Measurements from ENCODE around the gene ANKRD23.
"Not testable (repeated sequence)": the region's sequence is repeated elsewhere in the genome, so short reads cannot be mapped to it uniquely, and the experiment has no call there.

The ANKRD23 gene

DNA sequence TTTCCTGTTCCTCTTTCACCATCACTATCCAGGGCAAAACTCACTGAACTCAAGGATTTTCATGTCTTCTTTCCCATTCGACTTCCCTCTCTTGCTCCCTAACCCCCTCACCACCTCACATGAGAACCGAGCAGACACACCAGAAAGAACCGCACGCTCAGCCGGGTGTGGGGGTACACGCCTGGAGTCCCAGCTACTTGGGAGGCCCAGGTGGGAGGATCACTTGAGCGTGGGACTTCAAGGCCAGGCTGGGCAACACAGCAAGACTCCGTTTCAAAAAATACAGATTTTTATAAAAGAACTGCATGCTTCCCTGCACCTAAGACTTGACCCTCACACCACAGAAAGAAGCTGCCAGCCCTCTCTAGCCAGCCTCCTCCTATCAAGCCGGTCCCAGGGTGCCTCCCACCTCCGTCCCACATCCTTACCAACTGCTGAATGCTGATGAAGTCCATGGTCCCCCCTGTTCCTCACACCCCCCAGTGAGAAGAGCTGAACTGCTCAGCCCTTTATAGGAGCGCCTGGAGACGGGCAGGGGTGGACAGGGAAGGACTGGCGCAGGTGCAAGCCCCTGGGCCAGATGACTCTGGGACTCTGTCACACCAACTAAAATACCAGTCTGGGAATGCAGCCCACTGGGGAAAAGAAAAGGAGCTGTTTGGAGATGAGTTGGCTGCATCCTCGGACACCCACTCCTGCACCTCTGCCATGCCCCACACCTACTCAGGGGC lies at the start of gene ANKRD23:
Gene ANKRD23, minus strand, starts transcription at position 484 of the 731 bp plus-strand sequence. Its CDS starts 29 bp downstream, at position 455.
- DNase-seq (ENCODE audit: low read depth in 2 of 2), result no peak

- no peak for DNase-seq (ENCODE audit: low read depth in 2 of 2)
Observed at GRCh38 chr2:96891591-96892333, 47.9 kb upstream of the ANKRD23 start.

GRCh38 chr2:96890726-96891385 lies 47.0 kb upstream of the ANKRD23 start:
- no peak for DNase-seq (ENCODE audit: low read depth in 2 of 2)

- DNase-seq (ENCODE audit: low read depth in 2 of 2), result no peak
Observed at GRCh38 chr2:96890252-96890651, 46.4 kb upstream of the ANKRD23 start.

DNA sequence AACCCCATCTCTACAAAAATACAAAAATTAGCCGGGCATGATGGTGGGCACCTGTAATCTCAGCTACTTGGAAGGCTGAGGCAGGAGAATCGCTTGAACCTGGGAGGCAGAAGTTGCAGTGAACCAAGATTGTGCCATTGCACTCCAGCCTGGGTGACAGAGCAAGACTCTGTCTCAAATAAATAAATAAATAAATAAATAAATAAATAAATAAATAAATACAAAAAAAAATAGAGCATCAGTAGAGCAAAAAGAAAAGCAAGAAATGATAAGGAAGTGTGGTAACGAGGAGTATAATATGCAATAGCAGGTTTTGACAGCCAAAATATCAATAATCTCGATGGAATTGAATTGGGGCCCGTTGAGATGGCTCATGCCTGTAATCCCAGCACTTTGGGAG lies 45.7 kb upstream of the ANKRD23 start:
- not testable (repeated sequence) for DNase-seq (ENCODE audit: low read depth in 2 of 2)

GRCh38 chr2:96888072-96889011 lies 44.5 kb upstream of the ANKRD23 start:
- no peak for DNase-seq (ENCODE audit: low read depth in 2 of 2)

GRCh38 chr2:96887493-96888012 lies 43.7 kb upstream of the ANKRD23 start:
- DNase-seq (ENCODE audit: low read depth in 2 of 2), result no peak

DNA sequence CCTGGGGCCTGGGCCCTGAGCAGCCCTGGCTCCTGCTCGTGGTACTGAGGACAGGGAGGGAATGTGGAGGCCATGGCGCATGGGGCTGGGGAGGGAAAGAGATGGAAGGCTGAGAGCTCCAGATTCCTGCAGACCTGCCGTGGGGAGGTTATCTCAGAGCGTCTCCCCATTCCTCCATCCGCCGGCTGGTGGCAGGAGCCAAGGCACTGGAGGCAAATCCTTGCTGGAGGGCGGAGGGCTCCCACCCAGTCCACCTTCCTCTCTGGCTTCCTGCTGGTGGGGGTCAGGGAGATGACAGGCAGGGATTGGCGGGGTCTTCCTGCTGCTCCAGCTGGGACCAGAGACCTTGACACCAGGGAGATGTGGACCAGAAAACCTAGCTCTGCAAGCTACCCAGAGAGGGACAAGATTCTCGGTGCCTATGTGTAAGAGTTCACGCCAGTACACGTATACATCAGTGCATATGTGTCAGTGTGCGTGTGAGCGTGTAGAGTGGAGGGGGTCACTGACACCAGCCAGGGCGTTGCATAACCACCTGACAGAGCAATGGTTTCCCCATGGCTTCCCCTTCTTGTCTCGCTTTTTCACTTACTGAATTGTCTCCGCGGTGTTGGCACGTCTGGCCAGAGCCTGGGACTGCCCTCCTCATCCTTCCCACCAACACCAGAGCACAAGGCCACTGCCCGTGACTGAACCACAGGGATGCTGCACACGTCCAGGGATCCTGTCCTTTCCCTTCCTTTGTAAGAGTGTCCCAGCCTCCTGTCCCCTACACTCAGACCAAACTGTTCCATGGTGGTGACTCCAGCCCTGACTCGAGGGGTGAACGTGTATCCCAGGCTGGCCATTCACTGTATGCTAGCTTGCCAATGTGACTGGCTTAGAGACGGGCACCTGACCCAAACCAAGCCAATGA lies 41.9 kb upstream of the ANKRD23 start:
- DNase-seq (ENCODE audit: low read depth in 2 of 2), result no peak

DNA sequence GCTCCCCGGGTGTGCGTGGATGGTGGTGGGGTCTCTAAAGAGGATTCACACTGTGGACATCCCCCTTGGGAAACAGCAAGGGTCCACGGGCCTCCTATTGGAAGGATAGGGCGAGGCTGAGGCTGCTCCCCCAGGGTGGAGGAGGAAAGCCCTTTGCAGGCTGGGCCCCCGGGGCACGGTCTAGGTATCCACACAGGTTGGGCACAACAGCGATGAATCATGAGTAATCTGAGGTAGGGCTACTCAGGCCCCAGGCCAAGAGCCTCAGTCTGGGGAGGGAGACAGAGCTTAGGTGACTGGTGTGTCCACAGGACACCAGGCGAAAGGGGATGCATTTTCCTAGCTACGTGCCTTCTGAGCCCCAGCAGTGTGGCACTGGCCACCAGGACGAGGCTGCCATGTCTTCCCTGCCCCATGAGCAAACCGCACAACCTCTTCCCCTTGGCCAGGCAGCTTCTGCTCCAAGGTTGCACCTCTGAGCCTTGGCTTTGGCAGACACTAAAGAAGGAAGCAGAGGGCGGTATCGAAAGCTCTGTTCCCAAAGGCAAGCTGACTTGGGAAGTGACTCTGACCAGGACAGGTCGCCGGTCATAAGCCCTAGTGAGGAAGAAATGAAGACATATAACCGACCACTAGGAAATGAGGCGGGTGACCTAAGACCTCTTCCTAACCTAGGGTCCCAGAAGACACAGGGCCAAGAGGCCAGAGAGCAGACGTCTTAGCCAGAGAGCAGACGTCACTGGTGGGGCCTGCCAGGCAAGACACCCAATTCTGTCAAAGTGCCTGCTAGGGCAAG lies 40.7 kb upstream of the ANKRD23 start:
- no peak for DNase-seq (ENCODE audit: low read depth in 2 of 2)

DNA sequence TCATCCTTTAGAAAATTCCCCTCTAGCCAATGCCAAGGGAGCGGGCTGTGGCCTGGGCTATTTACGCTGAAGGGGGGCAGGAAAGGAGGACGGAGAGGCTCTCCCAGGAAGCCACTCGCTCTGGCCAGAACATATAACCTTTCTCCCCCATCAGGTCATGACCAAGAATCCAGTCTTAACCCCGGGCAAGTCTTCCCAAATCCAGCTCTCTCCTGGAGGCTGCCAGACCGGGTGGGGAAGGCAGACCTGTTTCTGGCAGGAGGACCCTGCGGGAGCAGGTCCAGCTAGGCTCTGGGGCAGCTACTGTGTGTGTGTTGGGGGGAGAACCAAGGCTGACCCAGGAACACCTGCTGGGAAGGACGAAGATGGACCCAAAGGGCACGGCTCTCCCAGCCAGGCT lies 39.5 kb upstream of the ANKRD23 start:
- DNase-seq (ENCODE audit: low read depth in 2 of 2), result no peak

GRCh38 chr2:96882906-96883305 lies 39.1 kb upstream of the ANKRD23 start:
- no peak for DNase-seq (ENCODE audit: low read depth in 2 of 2)

DNA sequence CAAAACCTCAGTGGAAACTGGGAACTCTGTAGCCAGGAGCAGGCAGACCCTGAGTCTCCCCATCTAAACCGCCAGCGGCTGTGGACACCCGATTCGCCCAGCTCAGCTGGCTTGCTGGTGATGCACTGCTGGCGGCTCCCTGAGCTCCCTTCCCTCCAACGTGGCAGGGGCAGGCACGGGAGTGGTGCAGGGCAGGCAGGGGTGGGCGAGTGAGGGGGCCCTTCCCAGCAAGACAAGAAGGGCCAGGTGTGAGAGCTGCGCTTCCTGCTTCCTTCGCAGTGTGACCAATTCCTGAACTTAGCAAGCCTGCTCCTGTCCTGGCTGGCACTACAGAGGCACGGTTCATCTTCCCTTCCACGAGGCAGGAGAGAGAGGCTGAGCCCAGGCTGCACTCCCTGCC lies 38.4 kb upstream of the ANKRD23 start:
- DNase-seq (ENCODE audit: low read depth in 2 of 2), result no peak

DNA sequence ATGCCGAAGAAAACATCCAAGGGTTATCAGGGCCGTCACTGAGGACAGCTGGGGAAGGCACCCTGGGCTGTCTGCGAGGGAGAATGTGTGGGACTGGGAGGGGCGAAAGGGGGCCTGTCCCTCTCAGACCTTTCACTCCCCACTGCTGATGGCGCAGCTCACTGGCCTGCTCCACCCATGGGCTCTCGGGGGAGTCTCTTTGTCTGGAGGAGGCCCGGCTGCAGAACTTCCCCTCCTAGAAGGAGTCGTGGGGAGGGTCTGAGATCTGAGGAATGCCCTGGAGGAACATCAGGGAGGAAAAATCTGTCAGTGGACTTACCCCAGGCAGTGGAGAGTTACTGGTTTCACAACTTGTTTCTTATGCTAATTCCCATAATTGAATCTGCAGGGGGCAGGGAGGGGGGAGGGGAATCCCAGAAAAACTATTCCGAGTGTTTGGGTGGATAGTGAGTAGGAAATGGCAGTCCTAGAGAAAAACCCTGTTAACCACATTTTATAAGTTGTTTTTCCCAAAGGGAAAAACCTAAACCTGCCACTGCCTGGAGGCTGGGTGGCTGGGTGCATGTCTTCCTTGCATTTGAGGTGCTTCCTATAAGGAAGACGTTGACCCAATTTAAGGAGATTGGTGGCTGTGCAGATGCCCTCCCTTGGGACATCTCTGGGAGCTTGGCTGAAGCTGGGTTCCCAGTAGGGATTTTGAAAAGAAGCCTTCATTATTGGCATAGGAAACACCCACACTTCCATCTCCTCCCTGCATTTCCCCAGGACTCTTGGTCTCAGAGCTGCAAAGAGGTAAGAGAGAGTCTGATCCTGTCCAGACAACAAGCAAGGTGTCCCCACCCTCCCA lies 37.8 kb upstream of the ANKRD23 start:
- no peak for DNase-seq (ENCODE audit: low read depth in 2 of 2)

DNA sequence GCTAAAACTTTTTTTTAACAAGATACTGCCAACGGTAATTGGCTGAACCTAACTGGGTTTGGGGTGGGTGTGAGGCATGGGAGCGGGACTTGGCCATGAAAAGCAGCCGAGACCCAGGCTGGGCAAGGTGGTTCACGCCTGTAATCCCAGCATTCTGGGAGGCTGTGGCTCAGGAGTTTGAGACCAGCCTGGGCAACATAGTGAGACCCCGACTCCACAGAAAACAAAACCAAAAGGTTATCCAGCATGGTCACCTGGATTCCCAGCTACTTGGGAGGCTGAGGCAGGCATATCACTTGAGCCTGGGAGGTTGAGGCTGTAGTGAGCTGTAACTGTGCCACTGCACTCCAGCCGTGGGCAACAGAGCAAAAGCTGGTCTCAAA lies 37.1 kb upstream of the ANKRD23 start:
- DNase-seq (ENCODE audit: low read depth in 2 of 2), result no peak

DNA sequence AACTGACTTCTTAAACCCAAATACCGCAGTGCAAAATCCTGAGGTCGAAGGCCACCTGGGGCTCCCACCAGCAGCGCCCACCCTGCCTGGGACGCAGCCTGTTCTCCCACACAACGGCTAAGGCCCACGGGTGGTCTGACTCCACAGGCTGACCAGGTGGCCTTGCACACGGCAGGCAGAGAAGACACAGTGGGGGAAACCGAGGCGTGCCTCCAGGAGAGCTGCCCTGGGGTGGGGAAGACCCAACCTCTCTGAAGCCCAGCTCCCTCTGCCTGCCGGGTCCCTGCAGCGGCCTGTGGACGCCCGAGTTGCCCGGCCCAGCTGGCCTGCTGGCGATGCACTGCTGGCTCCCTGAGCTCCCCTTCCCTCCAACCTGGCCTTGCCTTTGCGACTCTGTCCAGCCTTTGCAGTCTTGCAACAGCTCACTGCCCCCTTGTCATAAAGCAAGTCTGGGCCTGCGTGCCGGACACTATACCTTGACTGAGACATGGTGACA lies 35.8 kb upstream of the ANKRD23 start:
- DNase-seq (ENCODE audit: low read depth in 2 of 2), result no peak

DNA sequence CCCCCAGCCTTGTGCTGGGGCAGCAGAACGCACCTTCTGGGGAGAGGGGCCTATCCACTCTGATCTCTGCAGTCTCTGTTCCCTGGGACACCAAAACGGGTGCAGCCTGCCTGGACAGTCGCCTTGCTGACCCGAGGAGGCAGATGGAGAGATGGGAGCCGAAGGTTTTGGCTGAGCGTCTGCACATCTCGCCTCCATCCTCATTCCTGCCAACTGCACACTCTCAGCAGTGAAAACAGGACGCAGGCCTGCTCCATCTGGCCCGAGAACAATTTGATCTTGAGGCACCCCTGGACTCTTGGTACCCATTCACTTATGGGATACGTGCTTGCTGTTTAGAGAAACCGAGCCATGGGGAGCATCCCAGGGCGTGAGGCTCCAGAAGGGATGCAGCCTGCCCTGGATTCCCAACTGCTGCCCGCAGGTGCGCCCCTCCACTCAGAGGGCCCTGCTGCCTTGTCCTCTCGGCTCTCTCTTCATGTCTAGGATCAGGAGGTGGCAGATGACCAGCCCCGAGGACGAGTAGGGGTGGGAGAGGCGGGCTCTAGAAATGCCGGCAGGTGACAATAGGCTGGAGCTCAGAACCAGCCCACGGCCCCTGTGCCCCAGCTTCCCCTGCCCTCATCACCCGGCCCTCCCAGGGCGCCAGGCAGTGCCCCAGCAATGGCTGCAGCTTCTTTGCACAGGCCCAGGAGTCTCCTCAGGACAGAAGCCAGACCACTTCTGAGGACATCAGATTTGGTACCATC lies 35.1 kb upstream of the ANKRD23 start:
- DNase-seq (ENCODE audit: low read depth in 2 of 2), result no peak

GRCh38 chr2:96878171-96878570 lies 34.4 kb upstream of the ANKRD23 start:
- no peak for DNase-seq (ENCODE audit: low read depth in 2 of 2)

- DNase-seq (ENCODE audit: low read depth in 2 of 2), result no peak
Observed at GRCh38 chr2:96877631-96878092, 33.8 kb upstream of the ANKRD23 start.

Measured in fibroblast of skin of left quadriceps (primary cell).